Activated CD4-positive, alpha-beta T cell treated with anti-CD3 and anti-CD28 coated beads for 24 hours (primary cell): ENCODE results near the gene SLC18A3.

Source experiments
- DNase-seq, 2 donors: peaks; one replicate each; pipeline ENCODE4 v3.0.0-alpha.2; 2020; ENCODE audit warnings: low read depth in 2 of 2

SLC18A3 gene

GRCh38 chr10:49651039-49651835, 41.1 kb downstream of the SLC18A3 start:
- no peak for DNase-seq

- no peak for DNase-seq
Measured at GRCh38 chr10:49651917-49652316, 41.8 kb downstream of the SLC18A3 start.

- DNase-seq = no peak
Measured at GRCh38 chr10:49652421-49653272, 42.5 kb downstream of the SLC18A3 start.

- DNase-seq = no peak
Measured at GRCh38 chr10:49653273-49653929, 43.3 kb downstream of the SLC18A3 start.

GRCh38 chr10:49654036-49654693, 44.1 kb downstream of the SLC18A3 start:
- no peak for DNase-seq

GRCh38 chr10:49655099-49655498, 45.0 kb downstream of the SLC18A3 start:
- no peak for DNase-seq

GRCh38 chr10:49656845-49657493, 46.9 kb downstream of the SLC18A3 start:
- no peak for DNase-seq

GRCh38 chr10:49657606-49658005, 47.5 kb downstream of the SLC18A3 start:
- no peak for DNase-seq

GRCh38 chr10:49661140-49661856, 51.2 kb downstream of the SLC18A3 start:
- DNase-seq = no peak
